Measurements from ENCODE around the gene PIGN. TPM values are rescaled to one million over a fixed set of nuclear protein-coding genes. Genes with fewer than 3 reads are reported as not detected.

Gene PIGN
- total RNA-seq, 2 donors from 2014 or later, result 38.2 to 48.8 TPM

- no peaks in the 10 kb centered on the region for H3K27me3 ChIP-seq (ENCODE audit: control insufficient read depth, insufficient read depth, low read length, poor library complexity, severe bottlenecking)
- Mint-ChIP-seq H3K9me3 (no peaks in the 10 kb centered on the region), H3K27me3 (ENCODE audit: insufficient read depth) (no peaks in the 10 kb centered on the region), H3K4me3 (no peak overlapping the region), H3K27ac (no peak overlapping the region), H3K4me1 (peaks cover 2% of the 10 kb centered on the region), H3K36me3 (ENCODE audit: low read depth) (no peaks in the 10 kb centered on the region)
- TF ChIP-seq CTCF (conservative IDR thresholded peaks at IDR 0.05), result no peak
- WGBS, 2 experiments (ENCODE audit: insufficient coverage in 1 of 2, insufficient read length in 1 of 2), result 91 to 93% methylated on average over 3 of the region's 3 CpGs
- no peak overlapping the region for H3K27ac ChIP-seq (ENCODE audit: low read depth, low read length)
- H3K4me1 ChIP-seq (ENCODE audit: control insufficient read depth, insufficient read depth, low read length), result no peaks in the 10 kb centered on the region
- H3K9ac ChIP-seq (ENCODE audit: extremely low read depth, low read length, poor library complexity, severe bottlenecking), result no peak overlapping the region
- no peaks in the 10 kb centered on the region for H3K36me3 ChIP-seq (ENCODE audit: control insufficient read depth, insufficient read depth, low read length)
- DNase-seq, result no peak
- H3K4me3 ChIP-seq (ENCODE audit: low read length), result no peak overlapping the region
- H3K9me3 ChIP-seq (ENCODE audit: control insufficient read depth, low read length), result no peaks in the 10 kb centered on the region
These were observed 195.7 kb downstream of the PIGN start for GRCh38 chr18:61991201-61991600.

Other genes with a start within 250 kb of the PIGN start
- gene RELCH, start 199 bp upstream of the PIGN start, total RNA-seq, result 10 to 100 TPM; 29.4 to 32.0 TPM
- 10 to 100 TPM; 13.7 to 35.6 TPM for gene TNFRSF11A, start 138.3 kb upstream of the PIGN start, total RNA-seq

Measured in endodermal cell (in vitro differentiated cells).